ENCODE measurements around the gene MYRF. TPM values are rescaled to one million over a fixed set of nuclear protein-coding genes. Genes with fewer than 3 reads are reported as not detected.

Gene MYRF
- total and polyA plus RNA-seq, 2 of the 13 experiments (the other 11 are each of a cell fraction or from before 2014, with no cell fraction given) = 10.2 to 25.9 TPM

DNA sequence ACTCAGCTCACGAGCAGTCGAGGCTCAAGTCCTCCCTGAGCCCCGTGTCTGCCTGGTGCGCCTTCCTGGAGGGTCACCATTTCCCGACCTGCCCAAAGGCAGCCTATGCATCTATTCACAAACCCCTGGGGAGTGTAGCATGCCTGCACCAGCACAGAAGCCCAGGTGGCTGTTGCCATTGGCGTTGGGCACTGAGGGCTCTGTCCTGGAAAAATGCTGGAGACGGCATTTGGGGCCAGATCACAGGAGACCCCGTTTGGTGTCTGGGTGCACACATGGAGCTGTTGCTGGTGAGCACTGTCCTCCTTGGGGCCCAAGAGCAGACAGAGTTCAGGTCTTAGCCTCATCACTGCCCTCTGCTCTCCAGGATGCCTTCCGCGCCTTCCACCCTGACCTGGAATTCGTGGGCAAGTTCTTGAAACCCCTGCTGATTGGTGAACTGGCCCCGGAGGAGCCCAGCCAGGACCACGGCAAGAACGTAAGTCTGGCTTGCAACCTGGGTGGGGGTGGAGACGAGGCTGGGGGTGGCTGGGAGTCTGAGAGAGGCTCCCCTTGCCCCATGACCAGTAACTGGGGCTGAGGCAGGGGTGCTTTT is 85.1 kb downstream of the MYRF start (continued):
- no peak for TF ChIP-seq PAXIP1 (CRISPR knock-in tag; conservative IDR thresholded peaks at IDR 0.05)

MicroRNAs within 50 kb of the gene (microRNA counts, 767-probe panel; counts per million panel counts)
- not detected for microRNA hsa-miR-1908
- not detected for microRNA hsa-miR-611

Other genes with a start within 250 kb of the MYRF start
- gene LRRC10B, start 243.9 kb upstream of the MYRF start, total RNA-seq (2016; rRNA removed; fragmentation: Illumina TruSeq; extraction: Trizol) = not detected in 2 replicates
- gene LRRC10B, start 243.9 kb upstream of the MYRF start, polyA plus RNA-seq (2011; rRNA removed) = not detected in 2 replicates
- 0.81 and 1.4 TPM in 2 replicates for gene SYT7, start 171.6 kb upstream of the MYRF start, total RNA-seq (2016; rRNA removed; fragmentation: Illumina TruSeq; extraction: Trizol)
- gene SYT7, start 171.6 kb upstream of the MYRF start, polyA plus RNA-seq (2011; rRNA removed) = 4.4 and 6.2 TPM in 2 replicates
- gene DAGLA, start 72.2 kb upstream of the MYRF start, total RNA-seq (2016; rRNA removed; fragmentation: Illumina TruSeq; extraction: Trizol) = 2.3 and 3.9 TPM in 2 replicates
- 2.6 and 3.3 TPM in 2 replicates for gene DAGLA, start 72.2 kb upstream of the MYRF start, polyA plus RNA-seq (2011; rRNA removed)
- 164 and 175 TPM in 2 replicates for gene TMEM258, start 40.0 kb downstream of the MYRF start, total RNA-seq (2016; rRNA removed; fragmentation: Illumina TruSeq; extraction: Trizol)
- gene TMEM258, start 40.0 kb downstream of the MYRF start, polyA plus RNA-seq (2011; rRNA removed) = 363 and 424 TPM in 2 replicates
- gene FEN1, start 40.3 kb downstream of the MYRF start, total RNA-seq (2016; rRNA removed; fragmentation: Illumina TruSeq; extraction: Trizol) = 102 and 116 TPM in 2 replicates
- 10.9 and 12.4 TPM in 2 replicates for gene FEN1, start 40.3 kb downstream of the MYRF start, polyA plus RNA-seq (2011; rRNA removed)
- gene FADS1, start 64.4 kb downstream of the MYRF start, total RNA-seq (2016; rRNA removed; fragmentation: Illumina TruSeq; extraction: Trizol) = 65.8 and 108 TPM in 2 replicates
- 91.8 and 98.4 TPM in 2 replicates for gene FADS1, start 64.4 kb downstream of the MYRF start, polyA plus RNA-seq (2011; rRNA removed)
- 54.7 and 124 TPM in 2 replicates for gene FADS2, start 75.7 kb downstream of the MYRF start, total RNA-seq (2016; rRNA removed; fragmentation: Illumina TruSeq; extraction: Trizol)
- 90.1 and 125 TPM in 2 replicates for gene FADS2, start 75.7 kb downstream of the MYRF start, polyA plus RNA-seq (2011; rRNA removed)
- 4.5 and 13.4 TPM in 2 replicates for gene FADS3, start 138.9 kb downstream of the MYRF start, total RNA-seq (2016; rRNA removed; fragmentation: Illumina TruSeq; extraction: Trizol)
- gene FADS3, start 138.9 kb downstream of the MYRF start, polyA plus RNA-seq (2011; rRNA removed) = 23.2 and 36.6 TPM in 2 replicates
- 1.2 and 1.3 TPM in 2 replicates for gene RAB3IL1, start 164.9 kb downstream of the MYRF start, total RNA-seq (2016; rRNA removed; fragmentation: Illumina TruSeq; extraction: Trizol)
- gene RAB3IL1, start 164.9 kb downstream of the MYRF start, polyA plus RNA-seq (2011; rRNA removed) = 2.0 and 2.2 TPM in 2 replicates
- 0.09 TPM in 1 of 2 replicates, not detected in the other for gene BEST1, start 197.7 kb downstream of the MYRF start, total RNA-seq (2016; rRNA removed; fragmentation: Illumina TruSeq; extraction: Trizol)
- gene BEST1, start 197.7 kb downstream of the MYRF start, polyA plus RNA-seq (2011; rRNA removed) = 0.65 and 2.3 TPM in 2 replicates
- 544 and 607 TPM in 2 replicates for gene FTH1, start 215.0 kb downstream of the MYRF start, total RNA-seq (2016; rRNA removed; fragmentation: Illumina TruSeq; extraction: Trizol)
- 760 and 802 TPM in 2 replicates for gene FTH1, start 215.0 kb downstream of the MYRF start, polyA plus RNA-seq (2011; rRNA removed)

Measured in HepG2 (cell line).